ENCODE measurements around the gene HEMK1. TPM values are rescaled to one million over a fixed set of nuclear protein-coding genes. Genes with fewer than 3 reads are reported as not detected.
A peak's percentile ranks its signal among the peaks of the same experiment; 100 is the strongest.

The HEMK1 gene
- total RNA-seq, 4 donors from 2014 or later: 3.8 to 10.6 (median 8.4) TPM

GRCh38 chr3:50537421-50538129, 31.7 kb upstream of the HEMK1 start:
- Histone ChIP-seq H3K27ac (no peak overlapping the region), H3K4me1 (peaks cover 14% of the 10 kb centered on the region), H3K9me3 (no peaks in the 10 kb centered on the region), H3K36me3 (no peaks in the 10 kb centered on the region), H3K4me3 (no peak overlapping the region), H3K27me3 (no peaks in the 10 kb centered on the region)
- TF ChIP-seq, protein P1, sequence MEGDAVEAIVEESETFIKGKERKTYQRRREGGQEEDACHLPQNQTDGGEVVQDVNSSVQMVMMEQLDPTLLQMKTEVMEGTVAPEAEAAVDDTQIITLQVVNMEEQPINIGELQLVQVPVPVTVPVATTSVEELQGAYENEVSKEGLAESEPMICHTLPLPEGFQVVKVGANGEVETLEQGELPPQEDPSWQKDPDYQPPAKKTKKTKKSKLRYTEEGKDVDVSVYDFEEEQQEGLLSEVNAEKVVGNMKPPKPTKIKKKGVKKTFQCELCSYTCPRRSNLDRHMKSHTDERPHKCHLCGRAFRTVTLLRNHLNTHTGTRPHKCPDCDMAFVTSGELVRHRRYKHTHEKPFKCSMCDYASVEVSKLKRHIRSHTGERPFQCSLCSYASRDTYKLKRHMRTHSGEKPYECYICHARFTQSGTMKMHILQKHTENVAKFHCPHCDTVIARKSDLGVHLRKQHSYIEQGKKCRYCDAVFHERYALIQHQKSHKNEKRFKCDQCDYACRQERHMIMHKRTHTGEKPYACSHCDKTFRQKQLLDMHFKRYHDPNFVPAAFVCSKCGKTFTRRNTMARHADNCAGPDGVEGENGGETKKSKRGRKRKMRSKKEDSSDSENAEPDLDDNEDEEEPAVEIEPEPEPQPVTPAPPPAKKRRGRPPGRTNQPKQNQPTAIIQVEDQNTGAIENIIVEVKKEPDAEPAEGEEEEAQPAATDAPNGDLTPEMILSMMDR (IDR thresholded peaks at IDR 0.05): no peak
- no peak for TF ChIP-seq POLR2A (IDR thresholded peaks at IDR 0.05)
- TF ChIP-seq EP300 (IDR thresholded peaks at IDR 0.05): no peak
- TF ChIP-seq POLR2AphosphoS5 (IDR thresholded peaks at IDR 0.05): no peak
- DNase-seq (ENCODE audit: low spot score in 2 of 2): no peak
- WGBS: 74% methylated on average over 4 of the region's 4 CpGs

DNA sequence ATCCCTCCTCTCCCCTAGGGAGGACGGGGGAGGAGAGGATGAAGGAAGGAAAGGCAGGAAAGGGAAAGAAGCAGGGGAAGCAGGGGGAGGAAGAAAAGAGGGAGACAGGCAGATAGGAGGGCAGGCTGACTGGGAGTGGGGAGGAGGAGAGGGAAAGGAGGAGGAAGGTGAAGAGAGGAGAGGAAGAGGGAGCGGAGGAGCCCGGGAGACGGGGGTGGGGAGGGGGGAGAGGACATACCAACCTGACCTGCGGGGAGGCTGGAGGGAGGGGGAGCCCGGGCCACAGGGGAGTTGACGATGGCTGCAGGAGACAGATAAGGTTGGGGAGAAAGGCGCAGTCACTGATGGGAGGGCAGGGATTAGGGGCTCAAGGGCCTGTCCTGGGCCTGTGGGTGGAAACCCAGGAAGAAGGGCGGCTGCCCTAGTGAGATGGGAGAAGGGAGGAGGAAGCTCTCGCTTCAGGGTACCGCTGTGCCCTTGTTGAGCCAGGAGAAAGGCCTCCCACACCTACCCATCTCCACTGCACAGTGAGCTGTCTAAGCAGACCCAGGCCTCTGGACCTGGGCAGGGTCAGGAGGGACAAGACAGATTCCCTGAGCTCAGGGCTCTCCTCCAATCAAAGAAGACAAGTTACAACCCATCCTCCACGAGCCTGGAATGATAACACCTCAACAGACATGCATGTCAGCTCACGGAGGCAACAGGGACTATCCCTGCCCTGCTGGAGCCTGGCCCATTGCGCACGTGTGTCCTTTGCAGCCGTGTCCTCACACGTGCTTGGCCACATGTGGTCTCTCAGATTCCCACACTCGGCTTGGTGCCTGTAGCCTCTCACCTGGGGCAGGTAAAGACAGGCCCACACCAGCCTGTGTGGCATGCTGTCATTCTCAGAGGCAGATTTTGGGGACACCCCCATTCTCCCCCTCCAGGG, 29.7 kb upstream of the HEMK1 start:
- H3K36me3 ChIP-seq: no peaks in the 10 kb centered on the region
- TF ChIP-seq POLR2AphosphoS5 (IDR thresholded peaks at IDR 0.05): peak in 1 of 3 donors; percentile 72
- TF ChIP-seq, protein P1 (IDR thresholded peaks at IDR 0.05): no peak
- 30% methylated on average over 15 of the region's 18 CpGs for WGBS
- H3K27ac ChIP-seq: no peak overlapping the region
- H3K9me3 ChIP-seq: no peaks in the 10 kb centered on the region
- DNase-seq (ENCODE audit: low spot score in 2 of 2): peak in 1 of 2 donors; percentile 72
- no peaks in the 10 kb centered on the region for H3K27me3 ChIP-seq
- H3K4me3 ChIP-seq: no peak overlapping the region
- peaks cover 14% of the 10 kb centered on the region for H3K4me1 ChIP-seq

DNA sequence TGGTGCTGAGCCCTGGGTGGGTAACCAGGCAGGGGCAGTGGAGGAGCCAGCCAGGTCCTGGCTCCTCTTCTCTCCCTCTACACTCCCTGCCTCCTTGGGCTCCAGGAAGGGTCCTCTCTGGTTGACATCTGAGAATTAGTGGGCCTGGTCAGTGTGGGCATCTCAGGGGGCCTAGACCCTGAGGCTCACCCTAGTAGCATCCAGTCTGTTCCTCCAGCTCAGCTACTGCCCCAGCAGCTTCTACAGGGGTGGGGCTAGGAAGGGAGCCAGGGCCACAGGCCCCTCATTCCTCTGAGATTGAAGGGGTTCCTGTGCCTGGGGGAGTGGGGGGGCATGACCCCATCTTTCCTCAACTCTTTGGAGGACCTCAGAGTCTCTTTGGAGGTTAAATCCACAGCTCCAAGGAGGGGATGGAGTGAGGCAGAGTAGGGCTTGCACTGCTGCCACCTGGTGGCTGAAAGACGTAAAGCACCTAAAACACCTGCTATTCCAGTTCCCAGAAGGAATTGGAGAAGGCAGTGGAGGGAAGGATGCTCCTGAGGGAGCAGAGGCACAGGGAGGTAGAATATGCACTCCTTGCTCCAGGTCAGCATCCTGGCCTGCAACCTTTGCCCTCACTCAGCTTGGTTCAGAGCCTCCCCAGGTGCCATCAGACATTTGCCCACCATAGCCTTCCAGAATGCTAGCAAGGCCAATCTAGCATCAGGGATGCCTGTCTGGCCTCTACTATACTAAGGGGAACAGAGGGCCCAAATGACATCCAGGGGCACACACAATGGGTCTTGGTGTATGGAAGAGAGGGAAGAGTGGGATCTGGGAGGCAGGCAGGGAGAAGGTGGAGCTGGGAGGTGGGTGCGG, 26.9 kb upstream of the HEMK1 start:
- no peaks in the 10 kb centered on the region for H3K27me3 ChIP-seq
- peaks cover 14% of the 10 kb centered on the region for H3K4me1 ChIP-seq
- TF ChIP-seq, protein P1 (IDR thresholded peaks at IDR 0.05): peak; percentile 63 to 84
- TF ChIP-seq POLR2A (IDR thresholded peaks at IDR 0.05): no peak
- no peak for DNase-seq (ENCODE audit: low spot score in 2 of 2)
- no peak overlapping the region for H3K27ac ChIP-seq
- no peaks in the 10 kb centered on the region for H3K36me3 ChIP-seq
- H3K4me3 ChIP-seq: no peak overlapping the region
- H3K9me3 ChIP-seq: no peaks in the 10 kb centered on the region
- 44% methylated on average over 2 of the region's 2 CpGs for WGBS

DNA sequence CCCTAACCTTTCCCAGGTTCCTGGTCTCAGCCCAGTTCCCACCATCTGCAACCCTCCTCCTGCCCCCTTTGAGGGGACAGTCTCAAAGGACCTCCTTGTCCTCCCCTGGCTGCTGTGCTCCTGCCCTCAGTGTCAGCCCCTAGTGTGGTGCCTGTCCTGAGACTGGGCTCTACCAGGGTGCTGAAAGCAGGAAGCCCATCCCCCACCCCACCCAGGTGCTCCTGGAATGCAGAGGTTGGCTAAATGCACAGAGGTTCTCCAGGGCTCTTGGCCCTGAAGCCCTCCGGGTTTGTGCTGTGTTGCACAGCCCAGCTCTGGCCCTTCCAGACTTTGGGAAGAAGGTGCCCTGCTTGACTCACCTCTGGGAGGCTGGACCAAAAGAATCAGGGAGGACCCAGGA, 23.5 kb upstream of the HEMK1 start:
- no peak overlapping the region for H3K4me3 ChIP-seq
- H3K9me3 ChIP-seq: no peaks in the 10 kb centered on the region
- H3K4me1 ChIP-seq: no peaks in the 10 kb centered on the region
- H3K27ac ChIP-seq: no peak overlapping the region
- TF ChIP-seq POLR2A (IDR thresholded peaks at IDR 0.05) (no peak), POLR2AphosphoS5 (IDR thresholded peaks at IDR 0.05) (no peak), EP300 (IDR thresholded peaks at IDR 0.05) (no peak)
- TF ChIP-seq, protein P1 (IDR thresholded peaks at IDR 0.05): no peak
- H3K27me3 ChIP-seq: no peaks in the 10 kb centered on the region
- H3K36me3 ChIP-seq: no peaks in the 10 kb centered on the region
- 78% methylated on average over 1 of the region's 1 CpG for WGBS
- DNase-seq (ENCODE audit: low spot score in 2 of 2): no peak

All from suprapubic skin (tissue), 4 donors.